Ramos (cell line): ENCODE results near the gene EFNA2.

ENCODE experiments used
- in situ Hi-C: fragments of 300-500 bp; cut with MboI; formaldehyde crosslinking; loops from one replicate; pipeline ENCODE4 v1.14.3; 2022; ENCODE audit warnings: low sequenced_read_pairs; ENCODE audit not compliant: unreplicated experiment

Gene EFNA2

DNA sequence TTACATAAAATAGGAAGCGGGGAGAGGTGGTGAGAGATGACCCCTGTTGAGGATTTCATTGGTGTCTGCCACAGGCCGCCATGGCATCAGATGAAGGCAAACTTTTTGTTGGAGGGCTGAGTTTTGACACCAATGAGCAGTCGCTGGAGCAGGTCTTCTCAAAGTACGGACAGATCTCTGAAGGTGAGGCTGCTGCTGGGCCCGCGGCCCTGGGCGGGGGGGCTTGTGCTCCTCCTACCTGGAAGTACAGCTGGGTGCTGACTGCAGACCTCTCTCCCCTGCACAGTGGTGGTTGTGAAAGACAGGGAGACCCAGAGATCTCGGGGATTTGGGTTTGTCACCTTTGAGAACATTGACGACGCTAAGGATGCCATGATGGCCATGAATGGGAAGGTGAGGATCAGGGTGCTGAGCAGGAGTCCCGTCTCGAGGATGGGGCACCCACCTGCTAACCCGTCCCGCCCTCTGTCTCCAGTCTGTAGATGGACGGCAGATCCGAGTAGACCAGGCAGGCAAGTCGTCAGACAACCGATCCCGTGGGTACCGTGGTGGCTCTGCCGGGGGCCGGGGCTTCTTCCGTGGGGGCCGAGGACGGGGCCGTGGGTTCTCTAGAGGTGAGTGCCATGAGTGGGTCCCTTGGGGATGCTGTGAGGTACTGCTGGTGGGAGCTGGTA is 14.7 kb upstream of the EFNA2 start:
- in situ Hi-C loops: no loop called here

GRCh38 chr19:1271528-1272422 is 13.9 kb upstream of the EFNA2 start:
- in situ Hi-C loops: no loop called here

- in situ Hi-C loops: no loop called here
Observed at GRCh38 chr19:1272423-1273262, 13.0 kb upstream of the EFNA2 start.

DNA sequence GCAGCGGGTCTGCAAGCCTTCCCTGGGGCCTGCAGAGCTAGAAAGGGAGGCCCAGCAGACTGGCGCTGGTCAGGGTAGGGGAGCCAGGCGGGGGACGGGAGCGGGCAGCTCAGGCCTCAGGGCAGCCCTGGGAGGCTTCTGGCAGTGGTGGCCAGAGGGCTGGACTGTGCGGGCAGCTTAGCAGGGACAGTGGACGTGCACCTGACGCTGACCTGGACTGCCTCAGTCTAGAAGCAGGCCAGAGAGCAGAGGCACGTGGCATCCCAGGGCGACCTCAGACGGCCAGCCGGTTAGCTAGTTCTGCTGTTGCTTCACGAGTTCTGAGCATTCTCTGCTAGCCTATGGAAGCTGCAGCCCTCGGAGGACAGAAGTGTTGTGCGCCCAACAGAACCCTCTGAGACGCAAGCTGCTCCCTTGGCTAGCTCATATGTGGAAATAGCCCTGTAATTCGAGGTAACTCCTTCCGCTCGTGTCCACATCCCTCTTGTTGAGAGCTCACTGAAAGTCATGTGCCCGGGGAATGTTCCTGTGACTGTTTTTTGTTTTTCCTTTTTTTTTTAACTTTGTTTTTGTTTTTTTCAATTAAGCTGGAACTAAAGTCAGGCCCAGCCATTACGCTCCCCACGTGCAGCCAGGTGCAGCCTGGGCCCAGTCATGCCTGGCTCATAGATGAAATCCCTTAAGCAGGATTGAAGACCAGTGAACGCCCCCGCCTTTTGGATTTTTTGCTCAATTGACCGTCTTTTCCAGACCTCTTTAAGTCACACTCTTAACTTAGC is 12.2 kb upstream of the EFNA2 start:
- in situ Hi-C loops: no loop called here

GRCh38 chr19:1274081-1274851 is 11.4 kb upstream of the EFNA2 start:
- in situ Hi-C loops: no loop called here

- in situ Hi-C loops: no loop called here
Observed at GRCh38 chr19:1274852-1275259, 10.8 kb upstream of the EFNA2 start.

DNA sequence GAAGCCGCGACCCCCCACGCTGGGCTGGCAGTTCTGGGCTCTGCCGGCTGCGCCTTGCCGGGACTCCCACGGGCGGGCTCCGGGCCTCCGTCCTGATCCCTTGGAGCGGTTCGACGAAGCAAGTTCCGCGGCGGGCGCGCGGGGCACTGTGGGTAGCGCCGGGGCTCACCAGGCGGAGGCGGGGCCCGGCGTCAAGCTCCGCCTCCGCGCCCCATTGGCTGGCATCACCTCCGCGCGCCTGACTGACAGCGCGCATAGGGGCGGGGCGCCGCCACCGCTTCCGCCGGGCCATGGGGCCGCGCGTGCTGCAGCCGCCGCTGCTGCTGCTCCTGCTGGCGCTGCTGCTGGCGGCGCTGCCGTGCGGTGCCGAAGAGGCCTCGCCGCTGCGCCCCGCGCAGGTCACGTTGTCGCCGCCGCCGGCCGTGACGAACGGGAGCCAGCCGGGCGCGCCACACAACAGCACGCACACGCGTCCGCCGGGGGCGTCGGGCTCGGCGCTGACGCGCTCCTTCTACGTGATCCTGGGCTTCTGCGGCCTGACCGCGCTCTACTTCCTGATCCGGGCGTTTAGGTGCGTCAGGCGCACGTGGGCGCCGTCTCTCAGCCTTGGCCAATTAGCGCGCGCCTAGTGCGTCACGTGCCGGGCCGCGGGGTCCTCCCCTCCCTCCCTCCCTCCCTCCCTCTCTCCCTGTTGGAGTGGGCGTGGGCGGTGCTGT is 10.3 kb upstream of the EFNA2 start, which contains the start of gene FAM174C:
Gene FAM174C, plus strand, starts transcription at position 271 of the 716 bp plus-strand sequence. Its CDS starts 20 bp downstream, at position 291.
- in situ Hi-C loops: no loop called here

DNA sequence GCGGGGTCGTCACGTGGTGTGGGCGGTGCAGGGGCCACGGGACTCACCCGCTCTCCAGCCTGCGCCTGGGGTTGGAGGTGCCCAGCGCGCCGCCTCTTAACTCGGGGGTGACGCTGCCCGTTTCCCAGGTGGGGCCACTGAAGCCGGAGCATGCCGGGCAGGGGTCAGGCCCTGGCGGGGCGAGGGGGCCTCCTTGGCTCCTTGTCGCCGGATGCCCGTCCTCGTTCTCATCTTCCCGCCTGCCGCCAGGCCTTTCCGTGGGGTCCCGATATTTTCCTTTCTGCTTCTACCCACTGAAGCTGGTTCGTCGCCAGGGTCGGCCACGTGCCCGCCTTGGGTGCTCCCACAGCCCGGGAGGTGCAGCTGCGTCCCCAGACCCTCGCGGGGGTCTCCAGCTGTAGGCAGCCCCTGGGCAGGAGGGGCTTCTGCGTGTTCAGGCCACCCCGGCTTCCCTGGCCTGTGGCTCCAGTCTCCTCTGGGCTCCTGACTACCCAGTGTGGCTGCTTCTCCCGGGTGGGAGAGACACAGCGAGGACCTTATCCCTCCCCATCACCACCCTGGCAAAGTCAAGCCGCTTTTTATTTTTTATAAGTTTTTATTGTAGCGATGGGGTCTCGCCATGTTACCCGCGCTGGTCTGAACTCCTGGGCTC is 9.6 kb upstream of the EFNA2 start:
- in situ Hi-C loops: no loop called here

GRCh38 chr19:1276628-1277022 is 9.0 kb upstream of the EFNA2 start:
- in situ Hi-C loops: no loop called here

- in situ Hi-C loops: no loop called here
Observed at GRCh38 chr19:1277061-1277460, 8.6 kb upstream of the EFNA2 start.

GRCh38 chr19:1278074-1278473 is 7.6 kb upstream of the EFNA2 start:
- in situ Hi-C loops: no loop called here

GRCh38 chr19:1278713-1279660 is 6.7 kb upstream of the EFNA2 start:
- in situ Hi-C loops: no loop called here

GRCh38 chr19:1279782-1280341 is 5.8 kb upstream of the EFNA2 start:
- in situ Hi-C loops: no loop called here

GRCh38 chr19:1280636-1281568 is 4.8 kb upstream of the EFNA2 start:
- in situ Hi-C loops: no loop called here

- in situ Hi-C loops: no loop called here
Observed at GRCh38 chr19:1281569-1282287, 3.9 kb upstream of the EFNA2 start.
